Spinal cord (tissue), 10 donors: ENCODE measurements around the gene HEBP1. TPM values are rescaled to one million over a fixed set of nuclear protein-coding genes. Genes with fewer than 3 reads are reported as not detected.
A peak's percentile ranks its signal among the peaks of the same experiment; 100 is the strongest.

ENCODE experiments used
- DNase-seq, 6 donors: peaks; one replicate each; pipeline versions ENCODE4 v3.0.0 to v3.0.0-alpha.2; 2013 to 2015; ENCODE audit warnings: low spot score in 6 of 6, low read depth in 4 of 6
- H3K27ac ChIP-seq: one replicate; pipeline ENCODE4 v1.5.1; 2013; ENCODE audit warnings: low read depth, low read length, control low read depth
- H3K27me3 ChIP-seq: one replicate; pipeline ENCODE4 v1.6.1; 2013; ENCODE audit warnings: low read length; ENCODE audit not compliant: control insufficient read depth, insufficient read depth
- H3K36me3 ChIP-seq: one replicate; pipeline ENCODE4 v1.6.1; 2013; ENCODE audit warnings: low read length; ENCODE audit not compliant: control insufficient read depth, insufficient read depth
- H3K4me1 ChIP-seq: one replicate; pipeline ENCODE4 v1.6.1; 2013; ENCODE audit warnings: low read length; ENCODE audit not compliant: control insufficient read depth, insufficient read depth
- H3K4me3 ChIP-seq: one replicate; pipeline ENCODE4 v1.5.1; 2013; ENCODE audit warnings: low read depth, low read length, control low read depth
- H3K9me3 ChIP-seq: one replicate; pipeline ENCODE4 v1.6.1; 2013; ENCODE audit warnings: low read length; ENCODE audit not compliant: control insufficient read depth, insufficient read depth
- WGBS: methylation state at CpG from one replicate; pipeline ENCODE4 v1.1.5; 2013; ENCODE audit warnings: missing lambda C conversion rate; ENCODE audit not compliant: insufficient coverage; 5-methylcytosine and 5-hydroxymethylcytosine counted together
- polyA plus RNA-seq, 2 donors: library from polyadenylated mRNA; unstranded; fragments of 120-200 nt; gene quantifications; one replicate each; pipeline ENCODE4 v1.2.1, GENCODE V29; 2013; ENCODE audit not compliant: insufficient read length in 2 of 2
- total RNA-seq, 2 donors: library from RNA; depleted of rRNA in 1 of 2; stranded (reverse); fragments of 120-200 nt in 1 of 2; fragments of >200 nt in 1 of 2; gene quantifications; one replicate each; pipeline versions ENCODE4 v1.2.3 to v1.2.4, GENCODE V29; 2013 to 2014
- donor health status: healthy.

HEBP1 gene
- total and polyA plus RNA-seq, 4 donors = 16.8 to 39.4 (median 24.8) TPM

GRCh38 chr12:12946686-12947355 is 53.2 kb downstream of the HEBP1 start:
- no peaks in the 10 kb centered on the region for H3K27me3 ChIP-seq
- H3K27ac ChIP-seq = no peak overlapping the region
- H3K36me3 ChIP-seq = no peaks in the 10 kb centered on the region
- peak in 1 of 6 donors; percentile 26 for DNase-seq
- H3K4me3 ChIP-seq = no peak overlapping the region
- no CpG with 5 or more reads among the region's 7 CpGs for WGBS
- H3K4me1 ChIP-seq = no peaks in the 10 kb centered on the region
- no peaks in the 10 kb centered on the region for H3K9me3 ChIP-seq

- H3K4me3 ChIP-seq = no peak overlapping the region
- H3K4me1 ChIP-seq = no peaks in the 10 kb centered on the region
- no peaks in the 10 kb centered on the region for H3K36me3 ChIP-seq
- H3K27me3 ChIP-seq = no peaks in the 10 kb centered on the region
- DNase-seq = no peak
- H3K27ac ChIP-seq = no peak overlapping the region
- no peaks in the 10 kb centered on the region for H3K9me3 ChIP-seq
These were observed 54.5 kb downstream of the HEBP1 start for GRCh38 chr12:12945591-12945990.

- no peak overlapping the region for H3K27ac ChIP-seq
- H3K4me1 ChIP-seq = no peaks in the 10 kb centered on the region
- 93% methylated on average over 3 of the region's 8 CpGs for WGBS
These were observed 56.3 kb downstream of the HEBP1 start for GRCh38 chr12:12943586-12944260.

GRCh38 chr12:12941450-12942350 is 58.4 kb downstream of the HEBP1 start:
- DNase-seq = no peak
- H3K9me3 ChIP-seq = no peaks in the 10 kb centered on the region
- no peak overlapping the region for H3K4me3 ChIP-seq
- 91% methylated on average over 3 of the region's 10 CpGs for WGBS
- H3K27ac ChIP-seq = no peak overlapping the region
- H3K36me3 ChIP-seq = no peaks in the 10 kb centered on the region
- H3K4me1 ChIP-seq = no peaks in the 10 kb centered on the region
- H3K27me3 ChIP-seq = no peaks in the 10 kb centered on the region

More at GRCh38 chr12:12943586-12944260, 56.3 kb downstream of the HEBP1 start:
- Histone ChIP-seq H3K4me3 (no peak overlapping the region), H3K9me3 (no peaks in the 10 kb centered on the region), H3K27me3 (no peaks in the 10 kb centered on the region), H3K36me3 (no peaks in the 10 kb centered on the region)
- no peak for DNase-seq

GRCh38 chr12:12939888-12940287 is 60.2 kb downstream of the HEBP1 start:
- no peak overlapping the region for H3K27ac ChIP-seq

GRCh38 chr12:12938541-12938940 is 61.5 kb downstream of the HEBP1 start:
- WGBS = 89% methylated on average over 4 of the region's 5 CpGs
- no peak overlapping the region for H3K27ac ChIP-seq
- H3K36me3 ChIP-seq = no peaks in the 10 kb centered on the region
- H3K27me3 ChIP-seq = no peaks in the 10 kb centered on the region
- no peaks in the 10 kb centered on the region for H3K9me3 ChIP-seq
- H3K4me3 ChIP-seq = no peak overlapping the region
- no peaks in the 10 kb centered on the region for H3K4me1 ChIP-seq
- DNase-seq = no peak

More at GRCh38 chr12:12939888-12940287, 60.2 kb downstream of the HEBP1 start:
- H3K9me3 ChIP-seq = no peaks in the 10 kb centered on the region
- no peaks in the 10 kb centered on the region for H3K4me1 ChIP-seq
- no peaks in the 10 kb centered on the region for H3K36me3 ChIP-seq
- no peaks in the 10 kb centered on the region for H3K27me3 ChIP-seq
- no peak overlapping the region for H3K4me3 ChIP-seq
- no CpG with 5 or more reads among the region's 1 CpG for WGBS
- no peak for DNase-seq

- WGBS = 90% methylated on average over 2 of the region's 11 CpGs
These were observed 63.0 kb downstream of the HEBP1 start for GRCh38 chr12:12936983-12937491.

GRCh38 chr12:12934556-12934955 is 65.5 kb downstream of the HEBP1 start:
- Histone ChIP-seq H3K4me3 (no peak overlapping the region), H3K27me3 (no peaks in the 10 kb centered on the region), H3K27ac (no peak overlapping the region), H3K4me1 (no peaks in the 10 kb centered on the region), H3K9me3 (no peaks in the 10 kb centered on the region), H3K36me3 (no peaks in the 10 kb centered on the region)
- no peak for DNase-seq
- WGBS = 36% methylated on average over 6 of the region's 8 CpGs

More at GRCh38 chr12:12936983-12937491, 63.0 kb downstream of the HEBP1 start:
- Histone ChIP-seq H3K36me3 (no peaks in the 10 kb centered on the region), H3K4me3 (no peak overlapping the region), H3K27me3 (no peaks in the 10 kb centered on the region), H3K9me3 (no peaks in the 10 kb centered on the region), H3K4me1 (no peaks in the 10 kb centered on the region), H3K27ac (no peak overlapping the region)
- no peak for DNase-seq

GRCh38 chr12:12933742-12934141 is 66.3 kb downstream of the HEBP1 start:
- H3K36me3 ChIP-seq = no peaks in the 10 kb centered on the region
- H3K27me3 ChIP-seq = no peaks in the 10 kb centered on the region
- H3K4me1 ChIP-seq = no peaks in the 10 kb centered on the region
- DNase-seq = no peak
- H3K4me3 ChIP-seq = no peak overlapping the region
- no peak overlapping the region for H3K27ac ChIP-seq
- 61% methylated on average over 4 of the region's 4 CpGs for WGBS
- no peaks in the 10 kb centered on the region for H3K9me3 ChIP-seq
